Keratinocyte (primary cell): ENCODE measurements around the gene ADARB2. TPM values are rescaled to one million over a fixed set of nuclear protein-coding genes. Genes with fewer than 3 reads are reported as not detected.

ENCODE experiments used
- DNase-seq: peaks from one replicate; pipeline ENCODE4 v3.0.0-alpha.2; 2011; ENCODE audit warnings: low read depth, missing footprints, low spot score
- FAIRE-seq: peaks from 2 replicates; lab custom pipeline; 2011; peaks lifted over from hg19 to GRCh38; lab: Jason Lieb, UNC
- H2AFZ ChIP-seq: 2 replicates; pipeline ENCODE4 v1.6.0; 2012; ENCODE audit warnings: low read length, control low read depth, inconsistent platforms; ENCODE audit not compliant: control insufficient read depth
- H3K27ac ChIP-seq: 2 replicates; pipeline ENCODE4 v1.5.1; 2011; ENCODE audit warnings: low read length; ENCODE audit not compliant: control insufficient read depth, insufficient read depth
- H3K27me3 ChIP-seq: 3 replicates; pipeline ENCODE4 v1.6.0; 2011; ENCODE audit warnings: low read length; ENCODE audit not compliant: control insufficient read depth, insufficient read depth; ENCODE audit errors: extremely low read depth
- H3K36me3 ChIP-seq, 2 experiments: 2 replicates in 1 of 2; 3 replicates in 1 of 2; pipeline ENCODE4 v1.5.1; 2011; ENCODE audit warnings: low read length in 2 of 2, mild to moderate bottlenecking in 1 of 2; ENCODE audit not compliant: control insufficient read depth in 2 of 2, insufficient read depth in 2 of 2; ENCODE audit errors: extremely low read depth in 1 of 2
- H3K4me1 ChIP-seq: 3 replicates; pipeline ENCODE4 v1.5.1; 2011; ENCODE audit warnings: low read length; ENCODE audit not compliant: control insufficient read depth, insufficient read depth; ENCODE audit errors: extremely low read depth
- H3K4me2 ChIP-seq: 3 replicates; pipeline ENCODE4 v1.6.0; 2011; ENCODE audit warnings: low read depth, low read length; ENCODE audit not compliant: control insufficient read depth, insufficient read depth; ENCODE audit errors: extremely low read depth
- H3K4me3 ChIP-seq, 3 experiments: fragments of 200-600 bp in 1 of 3; sonication (generic) in 1 of 3; 2 replicates in 2 of 3; 3 replicates in 1 of 3; pipeline ENCODE4 v1.5.1; 2011 to 2016; ENCODE audit warnings: low read length in 3 of 3, mild to moderate bottlenecking in 3 of 3, control low read depth in 2 of 3, inconsistent platforms in 1 of 3, low read depth in 1 of 3, mixed read lengths in 1 of 3, mixed run types in 1 of 3, moderate library complexity in 1 of 3; ENCODE audit not compliant: control insufficient read depth in 2 of 3, insufficient read depth in 2 of 3; ENCODE audit errors: extremely low read depth in 1 of 3
- H3K79me2 ChIP-seq: 2 replicates; pipeline ENCODE4 v1.6.0; 2012; ENCODE audit warnings: low read length; ENCODE audit not compliant: control insufficient read depth, insufficient read depth
- H3K9ac ChIP-seq: 3 replicates; pipeline ENCODE4 v1.6.0; 2011; ENCODE audit warnings: low read length; ENCODE audit not compliant: control insufficient read depth, insufficient read depth; ENCODE audit errors: extremely low read depth
- H3K9me1 ChIP-seq: 3 replicates; pipeline ENCODE4 v1.6.0; 2011; ENCODE audit warnings: low read length; ENCODE audit not compliant: control insufficient read depth, insufficient read depth; ENCODE audit errors: extremely low read depth
- H3K9me3 ChIP-seq: 2 replicates; pipeline ENCODE4 v1.5.1; 2012; ENCODE audit warnings: low read depth, low read length; ENCODE audit not compliant: control insufficient read depth
- H4K20me1 ChIP-seq: 3 replicates; pipeline ENCODE4 v1.6.0; 2011; ENCODE audit warnings: low read length; ENCODE audit not compliant: control insufficient read depth, insufficient read depth; ENCODE audit errors: extremely low read depth
- EZH2 ChIP-seq: IDR thresholded peaks from one replicate; pipeline ENCODE4 v1.6.1; 2012; ENCODE audit warnings: inconsistent platforms, mild to moderate bottlenecking, low read length, moderate library complexity
- dilution Hi-C: fragments of 300-500 bp; cut with MboI; formaldehyde crosslinking; loops from one replicate; pipeline ENCODE4 v1.7.0; 2020; ENCODE audit warnings: low sequenced_read_pairs; ENCODE audit not compliant: extremely low pct_ligation_motif_present
- polyA plus RNA-seq, 5 experiments: library from polyadenylated mRNA; depleted of rRNA in 3 of 5; stranded (reverse) in 3 of 5; stranded (forward) in 1 of 5; unstranded in 1 of 5; fragments of >200 nt; gene quantifications; 1 replicate in 1 of 5; 2 replicates in 3 of 5; 3 replicates in 1 of 5; pipeline versions ENCODE4 v1.2.1 to v1.2.3, GENCODE V29; 2011 to 2012; ENCODE audit warnings: missing spikeins in 2 of 5, low read depth in 1 of 5, low replicate concordance in 1 of 5
- TF ChIP-seq, protein P1 (sequence below), 3 experiments: IDR thresholded peaks in 1 of 3; conservative IDR thresholded peaks in 1 of 3; optimal IDR thresholded peaks in 1 of 3; 2 replicates in 2 of 3; 3 replicates in 1 of 3; pipeline versions ENCODE3 to v1.5.1; 2011; ENCODE audit warnings: low read length in 3 of 3, mild to moderate bottlenecking in 3 of 3, moderate library complexity in 2 of 3, control low read depth in 1 of 3, inconsistent platforms in 1 of 3; ENCODE audit not compliant: insufficient read depth in 2 of 3; ENCODE audit errors: extremely low read depth in 1 of 3

The ADARB2 gene
- polyA plus RNA-seq, 1 donor (not counting 4 experiments of a cell fraction or from before 2014, with no cell fraction given): not detected

GRCh38 chr10:1610986-1611770 lies 126.1 kb downstream of the ADARB2 start:
- Histone ChIP-seq H3K4me1 (no peaks in the 10 kb centered on the region), H3K9me3 (no peaks in the 10 kb centered on the region), H3K9me1 (no peaks in the 10 kb centered on the region), H2AFZ (no peak overlapping the region), H3K27ac (no peak overlapping the region), H3K36me3 (no peaks in the 10 kb centered on the region), H3K9ac (no peak overlapping the region), H3K79me2 (no peaks in the 10 kb centered on the region), H4K20me1 (no peaks in the 10 kb centered on the region), H3K4me3 (no peak overlapping the region), H3K4me2 (no peak overlapping the region), H3K27me3 (peaks cover 8% of the 10 kb centered on the region)
- FAIRE-seq: no peak
- DNase-seq: no peak
- TF ChIP-seq EZH2: no peak
- TF ChIP-seq, protein P1, sequence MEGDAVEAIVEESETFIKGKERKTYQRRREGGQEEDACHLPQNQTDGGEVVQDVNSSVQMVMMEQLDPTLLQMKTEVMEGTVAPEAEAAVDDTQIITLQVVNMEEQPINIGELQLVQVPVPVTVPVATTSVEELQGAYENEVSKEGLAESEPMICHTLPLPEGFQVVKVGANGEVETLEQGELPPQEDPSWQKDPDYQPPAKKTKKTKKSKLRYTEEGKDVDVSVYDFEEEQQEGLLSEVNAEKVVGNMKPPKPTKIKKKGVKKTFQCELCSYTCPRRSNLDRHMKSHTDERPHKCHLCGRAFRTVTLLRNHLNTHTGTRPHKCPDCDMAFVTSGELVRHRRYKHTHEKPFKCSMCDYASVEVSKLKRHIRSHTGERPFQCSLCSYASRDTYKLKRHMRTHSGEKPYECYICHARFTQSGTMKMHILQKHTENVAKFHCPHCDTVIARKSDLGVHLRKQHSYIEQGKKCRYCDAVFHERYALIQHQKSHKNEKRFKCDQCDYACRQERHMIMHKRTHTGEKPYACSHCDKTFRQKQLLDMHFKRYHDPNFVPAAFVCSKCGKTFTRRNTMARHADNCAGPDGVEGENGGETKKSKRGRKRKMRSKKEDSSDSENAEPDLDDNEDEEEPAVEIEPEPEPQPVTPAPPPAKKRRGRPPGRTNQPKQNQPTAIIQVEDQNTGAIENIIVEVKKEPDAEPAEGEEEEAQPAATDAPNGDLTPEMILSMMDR (optimal IDR thresholded peaks at IDR 0.05 in 1 of 3, IDR thresholded peaks at IDR 0.05 in 1 of 3, conservative IDR thresholded peaks at IDR 0.05 in 1 of 3; ENCODE audit: extremely low read depth in 1 of 3, insufficient read depth in 2 of 3, low read length in 3 of 3): no peak
- dilution Hi-C loops: no loop called here

DNA sequence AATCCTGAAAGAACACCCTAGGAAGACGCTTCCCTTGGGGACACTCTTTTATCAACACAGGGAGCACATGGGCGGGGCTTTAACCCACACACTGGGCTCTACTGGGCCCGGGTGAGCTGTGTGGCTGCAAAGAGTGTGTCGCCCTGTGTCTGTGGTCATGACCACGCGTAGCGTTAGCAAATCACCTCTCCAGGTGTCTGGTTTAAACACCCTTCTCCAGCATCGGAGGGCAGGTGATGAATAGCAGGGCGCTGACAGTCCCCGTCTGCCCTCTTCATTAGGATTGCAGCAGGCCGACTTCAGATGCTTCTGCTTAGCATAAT lies 127.7 kb downstream of the ADARB2 start:
- no peak overlapping the region for H3K27ac ChIP-seq
- H3K9me3 ChIP-seq: no peaks in the 10 kb centered on the region
- peaks cover 8% of the 10 kb centered on the region for H3K27me3 ChIP-seq
- DNase-seq (no peak), FAIRE-seq (no peak)
- TF ChIP-seq, protein P1 (optimal IDR thresholded peaks at IDR 0.05 in 1 of 3, IDR thresholded peaks at IDR 0.05 in 1 of 3, conservative IDR thresholded peaks at IDR 0.05 in 1 of 3; ENCODE audit: extremely low read depth in 1 of 3, insufficient read depth in 2 of 3, low read length in 3 of 3): no peak
- no peak overlapping the region for H3K4me2 ChIP-seq
- no peaks in the 10 kb centered on the region for H4K20me1 ChIP-seq
- H3K9ac ChIP-seq: no peak overlapping the region
- H3K4me3 ChIP-seq: no peak overlapping the region
- no peaks in the 10 kb centered on the region for H3K9me1 ChIP-seq
- no peaks in the 10 kb centered on the region for H3K79me2 ChIP-seq
- dilution Hi-C loops: no loop called here
- H3K4me1 ChIP-seq: no peaks in the 10 kb centered on the region
- no peak overlapping the region for H2AFZ ChIP-seq
- no peaks in the 10 kb centered on the region for H3K36me3 ChIP-seq
